Liver (tissue), 9 donors: ENCODE measurements around the gene WDR27. TPM values are rescaled to one million over a fixed set of nuclear protein-coding genes. Genes with fewer than 3 reads are reported as not detected.

ENCODE experiments used
- DNase-seq: peaks from one replicate; pipeline ENCODE4 v3.0.0-alpha.2; 2017; ENCODE audit warnings: low spot score
- H3K27ac ChIP-seq, 2 donors: one replicate each; pipeline ENCODE4 v1.7.0; 2013; ENCODE audit warnings: inconsistent platforms in 2 of 2, low read length in 2 of 2, control low read depth in 1 of 2, low read depth in 1 of 2, mild to moderate bottlenecking in 1 of 2
- H3K27me3 ChIP-seq, 4 donors: one replicate each; pipeline versions ENCODE4 v1.6.1 to v1.7.0; 2013; ENCODE audit warnings: low read length in 3 of 4, inconsistent platforms in 1 of 4, mild to moderate bottlenecking in 1 of 4, moderate library complexity in 1 of 4; ENCODE audit not compliant: control insufficient read depth in 4 of 4, insufficient read depth in 4 of 4
- H3K36me3 ChIP-seq, 4 donors: one replicate each; pipeline versions ENCODE4 v1.6.1 to v1.7.0; 2013; ENCODE audit warnings: low read length in 3 of 4, mild to moderate bottlenecking in 3 of 4, low read depth in 1 of 4, moderate library complexity in 1 of 4; ENCODE audit not compliant: control insufficient read depth in 4 of 4, insufficient read depth in 3 of 4
- H3K4me1 ChIP-seq, 4 donors: one replicate each; pipeline versions ENCODE4 v1.6.1 to v1.7.0; 2013; ENCODE audit warnings: low read length in 3 of 4, mild to moderate bottlenecking in 3 of 4, moderate library complexity in 1 of 4; ENCODE audit not compliant: control insufficient read depth in 4 of 4, insufficient read depth in 4 of 4
- H3K4me3 ChIP-seq, 3 donors: one replicate each; pipeline versions ENCODE4 v1.6.1 to v1.7.0; 2013; ENCODE audit warnings: low read length in 3 of 3, control low read depth in 1 of 3, low read depth in 1 of 3, mild to moderate bottlenecking in 1 of 3
- H3K9ac ChIP-seq, 2 donors: one replicate each; pipeline ENCODE4 v1.7.0; 2013; ENCODE audit warnings: low read length in 2 of 2, mild to moderate bottlenecking in 2 of 2, moderate library complexity in 2 of 2, control low read depth in 1 of 2, low read depth in 1 of 2
- H3K9me3 ChIP-seq, 4 donors: one replicate each; pipeline versions ENCODE4 v1.6.1 to v1.7.0; 2013; ENCODE audit warnings: low read length in 3 of 4; ENCODE audit not compliant: control insufficient read depth in 4 of 4
- ATF3 ChIP-seq: IDR thresholded peaks from 2 replicates; pipeline ENCODE4 v1.6.1; 2016; ENCODE audit warnings: antibody characterized with exemption
- EGR1 ChIP-seq, 2 donors: IDR thresholded peaks; 2 replicates each; pipeline ENCODE4 v1.6.1; 2016 to 2018; ENCODE audit warnings: antibody characterized with exemption in 2 of 2, low read depth in 2 of 2
- FOXA1 ChIP-seq: IDR thresholded peaks from 2 replicates; pipeline ENCODE4 v1.6.1; 2016; ENCODE audit warnings: antibody characterized with exemption
- FOXA2 ChIP-seq: IDR thresholded peaks from 2 replicates; pipeline ENCODE4 v1.6.1; 2016; ENCODE audit warnings: antibody characterized with exemption
- GABPA ChIP-seq, 2 donors: IDR thresholded peaks in 1 of 2; conservative IDR thresholded peaks in 1 of 2; 2 replicates each; pipeline ENCODE4 v1.6.1; 2016; ENCODE audit warnings: antibody characterized with exemption in 2 of 2, mild to moderate bottlenecking in 1 of 2, moderate library complexity in 1 of 2
- HNF4A ChIP-seq, 2 donors: conservative IDR thresholded peaks; 2 replicates each; pipeline ENCODE4 v1.6.1; 2016; ENCODE audit warnings: antibody characterized with exemption in 2 of 2, mild to moderate bottlenecking in 2 of 2
- HNF4G ChIP-seq: IDR thresholded peaks from 2 replicates; pipeline ENCODE4 v1.6.1; 2016; ENCODE audit warnings: antibody characterized with exemption
- JUND ChIP-seq, 2 donors: IDR thresholded peaks; 2 replicates each; pipeline ENCODE4 v1.6.1; 2016; ENCODE audit warnings: antibody characterized with exemption in 2 of 2
- NR2F2 ChIP-seq: IDR thresholded peaks from 2 replicates; pipeline ENCODE4 v1.6.1; 2016; ENCODE audit warnings: antibody characterized with exemption
- REST ChIP-seq: IDR thresholded peaks from 2 replicates; pipeline ENCODE4 v1.6.1; 2016; ENCODE audit warnings: antibody characterized with exemption, mild to moderate bottlenecking
- RXRA ChIP-seq, 2 donors: IDR thresholded peaks; 2 replicates each; pipeline ENCODE4 v1.6.1; 2017 to 2018; ENCODE audit warnings: antibody characterized with exemption in 2 of 2, mild to moderate bottlenecking in 1 of 2
- SP1 ChIP-seq: IDR thresholded peaks from 2 replicates; pipeline ENCODE4 v1.6.1; 2018; ENCODE audit warnings: antibody characterized with exemption, mild to moderate bottlenecking
- TAF1 ChIP-seq: conservative IDR thresholded peaks from 2 replicates; pipeline ENCODE4 v1.6.1; 2016; ENCODE audit warnings: antibody characterized with exemption, mild to moderate bottlenecking
- YY1 ChIP-seq: IDR thresholded peaks from 2 replicates; pipeline ENCODE4 v1.6.1; 2016; ENCODE audit warnings: antibody characterized with exemption, mild to moderate bottlenecking
- WGBS: extraction: QIAGEN DNeasy Blood & Tissue Kit; methylation state at CpG from one replicate; pipeline ENCODE4 v1.1.7; 2013; 5-methylcytosine and 5-hydroxymethylcytosine counted together
- polyA plus RNA-seq, 2 donors: library from polyadenylated mRNA; stranded (reverse) in 1 of 2; unstranded in 1 of 2; fragments of 200-250 nt in 1 of 2; fragments of >200 nt in 1 of 2; fragmentation: Nextera tagmentation in 1 of 2; extraction: Ambion mirVana in 1 of 2; gene quantifications; one replicate each; pipeline versions ENCODE4 v1.2.1 to v1.2.3, GENCODE V29; 2013 to 2015
- total RNA-seq, 2 donors: library from RNA; depleted of rRNA; stranded (reverse); fragments of >200 nt; gene quantifications; one replicate each; pipeline ENCODE4 v1.2.3, GENCODE V29; 2014
- TF ChIP-seq, protein P1 (sequence below): IDR thresholded peaks from 2 replicates; pipeline ENCODE4 v1.6.1; 2016; ENCODE audit warnings: antibody characterized with exemption
- donor health status: healthy.
- donor health status: healthy.
- donor health status: healthy.
- donor health status: healthy.
- donor health status: healthy.

Gene WDR27
- total and polyA plus RNA-seq, 4 donors, result 3.7 to 20.1 (median 7.7) TPM

DNA sequence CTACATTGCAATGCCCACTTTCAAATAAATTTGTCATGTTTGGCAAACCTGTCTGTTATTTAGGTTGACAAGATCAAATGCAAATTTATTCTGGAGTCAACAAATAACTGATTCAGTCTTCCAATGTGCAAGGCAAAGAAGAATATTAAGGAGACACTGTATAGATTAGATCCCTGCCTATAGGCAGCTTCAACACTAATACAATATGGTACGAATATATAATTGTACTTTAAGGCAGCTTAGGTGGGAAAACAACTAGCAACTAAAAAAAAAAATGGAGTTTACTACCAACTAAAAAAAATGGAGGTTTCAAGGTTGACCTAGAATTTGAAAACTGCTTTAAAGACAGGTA lies 24.2 kb upstream of the WDR27 start:
- H3K9ac ChIP-seq, result no peak overlapping the region
- no peaks in the 10 kb centered on the region for H3K36me3 ChIP-seq
- H3K27ac ChIP-seq, result no peak overlapping the region
- H3K4me1 ChIP-seq, result peaks cover 2 to 22% (median 15%) of the 10 kb centered on the region in 4 donors
- no peaks in the 10 kb centered on the region for H3K27me3 ChIP-seq
- DNase-seq, result no peak
- no peak overlapping the region for H3K4me3 ChIP-seq
- 99% methylated on average over 1 of the region's 1 CpG for WGBS
- H3K9me3 ChIP-seq, result no peaks in the 10 kb centered on the region
- TF ChIP-seq JUND (IDR thresholded peaks at IDR 0.05) (no peak), EGR1 (IDR thresholded peaks at IDR 0.05; ENCODE audit: low read depth in 2 of 2) (no peak), TAF1 (no peak), SP1 (no peak), GABPA (IDR thresholded peaks at IDR 0.05 in 1 of 2, conservative IDR thresholded peaks at IDR 0.05 in 1 of 2) (no peak), FOXA1 (no peak), ATF3 (no peak), REST (no peak)
- TF ChIP-seq, protein P1, sequence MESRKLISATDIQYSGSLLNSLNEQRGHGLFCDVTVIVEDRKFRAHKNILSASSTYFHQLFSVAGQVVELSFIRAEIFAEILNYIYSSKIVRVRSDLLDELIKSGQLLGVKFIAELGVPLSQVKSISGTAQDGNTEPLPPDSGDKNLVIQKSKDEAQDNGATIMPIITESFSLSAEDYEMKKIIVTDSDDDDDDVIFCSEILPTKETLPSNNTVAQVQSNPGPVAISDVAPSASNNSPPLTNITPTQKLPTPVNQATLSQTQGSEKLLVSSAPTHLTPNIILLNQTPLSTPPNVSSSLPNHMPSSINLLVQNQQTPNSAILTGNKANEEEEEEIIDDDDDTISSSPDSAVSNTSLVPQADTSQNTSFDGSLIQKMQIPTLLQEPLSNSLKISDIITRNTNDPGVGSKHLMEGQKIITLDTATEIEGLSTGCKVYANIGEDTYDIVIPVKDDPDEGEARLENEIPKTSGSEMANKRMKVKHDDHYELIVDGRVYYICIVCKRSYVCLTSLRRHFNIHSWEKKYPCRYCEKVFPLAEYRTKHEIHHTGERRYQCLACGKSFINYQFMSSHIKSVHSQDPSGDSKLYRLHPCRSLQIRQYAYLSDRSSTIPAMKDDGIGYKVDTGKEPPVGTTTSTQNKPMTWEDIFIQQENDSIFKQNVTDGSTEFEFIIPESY, result no peak

DNA sequence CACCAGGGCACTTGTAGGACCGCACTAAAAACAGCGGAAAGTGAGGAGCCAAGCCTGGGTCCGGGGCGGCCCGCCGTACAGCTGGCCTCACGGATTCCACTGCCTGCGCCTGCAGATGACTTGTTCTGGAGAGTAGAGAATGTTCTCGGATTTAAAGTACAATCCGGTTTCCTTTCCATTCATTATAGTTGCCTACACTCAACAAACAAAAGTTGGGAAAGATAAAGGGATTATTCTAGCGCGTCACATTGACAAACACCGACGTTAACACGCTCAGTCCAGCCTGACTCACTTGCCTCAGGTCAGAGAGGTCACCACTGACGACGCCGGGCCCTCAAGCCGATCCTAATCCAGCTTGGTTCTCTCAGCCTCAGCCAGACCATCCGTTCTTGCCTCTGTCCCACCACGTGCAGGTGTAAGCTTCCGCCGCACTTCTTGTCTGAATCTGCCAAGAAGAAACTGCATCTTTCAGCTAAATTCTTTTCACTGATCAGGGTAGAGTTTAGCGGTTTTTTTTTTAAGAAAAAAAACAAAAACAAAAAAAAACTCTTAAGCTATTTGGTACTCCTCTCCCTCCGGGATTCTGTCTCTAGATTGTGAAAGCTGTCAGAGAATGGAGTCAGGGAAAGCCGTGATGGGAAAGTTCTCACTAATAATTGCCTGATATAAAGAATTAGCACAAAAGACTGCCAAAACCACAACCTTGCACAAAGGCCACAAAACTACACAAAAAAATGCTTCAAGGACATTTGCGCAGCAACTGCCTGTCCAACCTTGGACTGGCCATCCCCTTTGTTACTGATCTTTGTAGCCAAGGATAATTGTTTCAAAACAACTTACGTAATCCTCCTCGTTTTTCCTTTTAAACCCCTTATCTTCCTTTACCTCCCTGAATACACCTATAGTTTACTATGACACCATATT lies 23.6 kb upstream of the WDR27 start:
- DNase-seq, result peak; percentile 46
- Histone ChIP-seq H3K4me1 (peaks cover 2 to 22% (median 15%) of the 10 kb centered on the region in 4 donors), H3K27me3 (no peaks in the 10 kb centered on the region), H3K27ac (peak overlapping the region; percentile 95 to 98), H3K36me3 (no peaks in the 10 kb centered on the region), H3K9me3 (no peaks in the 10 kb centered on the region), H3K4me3 (peak overlapping the region; percentile 44 to 98 (median 61)), H3K9ac (peak overlapping the region in 1 of 2 donors; percentile 54)
- 27% methylated on average over 29 of the region's 29 CpGs for WGBS
- TF ChIP-seq SP1, result peak; percentile 47
- TF ChIP-seq HNF4A (conservative IDR thresholded peaks at IDR 0.05), result peak in 1 of 2 donors; percentile 21
- TF ChIP-seq, protein P1, result no peak
- TF ChIP-seq HNF4G, result no peak
- peak in 1 of 2 donors; percentile 41 for TF ChIP-seq RXRA (IDR thresholded peaks at IDR 0.05)
- TF ChIP-seq NR2F2, result peak; percentile 85
- TF ChIP-seq FOXA2, result peak; percentile 25
- peak; percentile 15 for TF ChIP-seq REST
- TF ChIP-seq YY1, result no peak
- TF ChIP-seq JUND (IDR thresholded peaks at IDR 0.05), result peak in 1 of 2 donors; percentile 39
